Esophagus squamous epithelium (tissue), 4 donors: ENCODE measurements around the gene ZFR2.

Source experiments
- CTCF ChIP-seq, 6 experiments: fragments of 450-650 bp in 4 of 6; fragments of 200-600 bp in 2 of 6; sonication (generic) in 2 of 6; IDR thresholded peaks; one replicate each; pipeline ENCODE4 v1.5.1; 2016 to 2019; ENCODE audit warnings: antibody characterized with exemption in 6 of 6, mild to moderate bottlenecking in 4 of 6, moderate library complexity in 4 of 6
- POLR2A ChIP-seq, 4 donors: fragments of 450-650 bp; IDR thresholded peaks; one replicate each; pipeline ENCODE4 v1.6.1; 2017; ENCODE audit warnings: antibody characterized with exemption in 4 of 4, mild to moderate bottlenecking in 4 of 4, moderate library complexity in 3 of 4

GRCh38 chr19:3776479-3777040 lies 92.3 kb downstream of the ZFR2 start:
- no peak for TF ChIP-seq CTCF (IDR thresholded peaks at IDR 0.05)
- TF ChIP-seq POLR2A (IDR thresholded peaks at IDR 0.05), result no peak
